Stimulated activated CD4-positive, alpha-beta T cell treated with anti-CD3 and anti-CD28 coated beads, Interleukin-4, amount 100 ng/mL, for 1 hour (primary cell): ENCODE results near the gene ZNF791.
"Not testable (repeated sequence)": the region's sequence is repeated elsewhere in the genome, so short reads cannot be mapped to it uniquely, and the experiment has no call there.

Experiments
- DNase-seq: peaks from one replicate; pipeline ENCODE4 v3.0.0-alpha.2; 2020

Gene ZNF791

GRCh38 chr19:12668346-12668745, 57.6 kb downstream of the ZNF791 start:
- DNase-seq = no peak

GRCh38 chr19:12668932-12669269, 58.2 kb downstream of the ZNF791 start:
- peak; percentile 70 for DNase-seq

GRCh38 chr19:12669270-12670158, 58.8 kb downstream of the ZNF791 start:
- DNase-seq = peak; percentile 74

- DNase-seq = no peak
Observed at GRCh38 chr19:12670159-12670928, 59.6 kb downstream of the ZNF791 start.

- no peak for DNase-seq
Observed at GRCh38 chr19:12672744-12673143, 62.0 kb downstream of the ZNF791 start.

- no peak for DNase-seq
Observed at GRCh38 chr19:12675399-12675798, 64.7 kb downstream of the ZNF791 start.

- DNase-seq = no peak
Observed at GRCh38 chr19:12675940-12676339, 65.2 kb downstream of the ZNF791 start.

GRCh38 chr19:12676384-12676792, 65.7 kb downstream of the ZNF791 start:
- peak; percentile 88 for DNase-seq

GRCh38 chr19:12676928-12677327, 66.2 kb downstream of the ZNF791 start:
- DNase-seq = no peak

- not testable (repeated sequence) for DNase-seq
Observed at GRCh38 chr19:12678039-12678438, 67.3 kb downstream of the ZNF791 start.

- DNase-seq = no peak
Observed at GRCh38 chr19:12680034-12680433, 69.3 kb downstream of the ZNF791 start.

GRCh38 chr19:12681074-12681987, 70.6 kb downstream of the ZNF791 start, which contains the start of gene DHPS:
TSS of gene DHPS (minus strand) at chr19:12681880. CDS start at chr19:12681766, 114 bp downstream.
- peak; percentile 83 for DNase-seq
